Left ventricle myocardium superior (tissue), 1 donor: ENCODE measurements around the gene MAML1. TPM values are rescaled to one million over a fixed set of nuclear protein-coding genes. Genes with fewer than 3 reads are reported as not detected.
"Not testable (repeated sequence)": the region's sequence is repeated elsewhere in the genome, so short reads cannot be mapped to it uniquely, and the experiment has no call there.

Source experiments
- ATAC-seq: fragments of 200-7000 bp; cut with Tn5 transposase; one replicate; pipeline ENCODE4 v1.9.1; 2020; ENCODE audit warnings: mild to moderate bottlenecking, moderate library complexity
- DNase-seq: peaks from one replicate; pipeline ENCODE4 v3.0.0-alpha.2; 2020
- intact Hi-C: fragments of 100-400 bp; cut with micrococcal nuclease; formaldehyde crosslinking; loops from one replicate; pipeline ENCODE4 v1.11.0; 2022
- total RNA-seq: library from RNA; stranded (reverse); fragmentation: NEBNext Ultra II Directional; extraction: Animal tissue kit (Norgen Biotek cat#: 25700); gene quantifications from one replicate; pipeline ENCODE4 v1.2.1, GENCODE V29; 2021
- donor health status: DM: no; HTN: yes; CAD: no; lungs with severe emphysema.

MAML1 gene
- total RNA-seq, 1 donor from 2014 or later: 13.5 TPM

- no peak for ATAC-seq
- intact Hi-C loops: loop anchor here (2.0 kb wide), 1 partner anchor 33 kb away; the partner anchor contains the start of gene CANX
- DNase-seq: peak; percentile 42
Observed at GRCh38 chr5:179731791-179732411, 721 bp upstream of the MAML1 start.

GRCh38 chr5:179732918-179733771, 523 bp downstream of the MAML1 start:
- ATAC-seq: peak; percentile 64
- peak; percentile 64 for DNase-seq
- intact Hi-C loops: loop anchor here (2.0 kb wide), 1 partner anchor 34 kb away; the partner anchor contains the start of gene CANX

- no peak for DNase-seq
- ATAC-seq: no peak
- intact Hi-C loops: loop anchor here (2.0 kb wide), 1 partner anchor 35 kb away; the partner anchor contains the start of gene CANX
Observed at GRCh38 chr5:179733772-179734126, 1.1 kb downstream of the MAML1 start.

DNA sequence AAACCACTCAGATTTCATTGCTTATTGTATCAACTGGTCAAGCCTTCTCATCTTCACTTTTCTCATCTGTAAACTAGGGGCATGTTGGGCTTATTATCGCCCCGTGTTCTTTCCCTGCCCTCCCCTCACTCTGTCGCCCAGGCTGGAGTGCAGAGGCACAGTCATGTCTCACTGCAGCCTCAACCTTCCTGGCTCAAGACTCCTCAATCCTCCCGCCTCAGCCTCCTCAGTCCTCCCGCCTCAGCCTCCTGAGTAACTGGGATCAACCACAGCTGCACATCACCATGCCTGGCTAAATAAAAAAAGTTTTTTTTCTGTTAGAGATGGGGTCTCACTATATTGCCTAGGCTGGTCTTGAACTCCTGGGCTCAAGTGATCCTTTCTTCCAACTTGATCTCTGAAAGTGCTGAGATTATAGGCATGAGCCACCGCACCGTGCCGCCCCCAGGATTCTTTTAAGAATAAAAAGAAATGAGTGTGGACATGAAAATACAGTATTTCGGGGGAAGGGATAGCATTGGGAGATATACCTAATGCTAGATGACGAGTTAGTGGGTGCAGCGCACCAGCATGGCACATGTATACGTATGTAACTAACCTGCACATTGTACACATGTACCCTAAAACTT, 2.0 kb downstream of the MAML1 start:
- DNase-seq (no peak), ATAC-seq (no peak)
- intact Hi-C loops: no loop called here

- intact Hi-C loops: no loop called here
- ATAC-seq (no peak), DNase-seq (no peak)
Observed at GRCh38 chr5:179738742-179739141, 6.1 kb downstream of the MAML1 start.

DNA sequence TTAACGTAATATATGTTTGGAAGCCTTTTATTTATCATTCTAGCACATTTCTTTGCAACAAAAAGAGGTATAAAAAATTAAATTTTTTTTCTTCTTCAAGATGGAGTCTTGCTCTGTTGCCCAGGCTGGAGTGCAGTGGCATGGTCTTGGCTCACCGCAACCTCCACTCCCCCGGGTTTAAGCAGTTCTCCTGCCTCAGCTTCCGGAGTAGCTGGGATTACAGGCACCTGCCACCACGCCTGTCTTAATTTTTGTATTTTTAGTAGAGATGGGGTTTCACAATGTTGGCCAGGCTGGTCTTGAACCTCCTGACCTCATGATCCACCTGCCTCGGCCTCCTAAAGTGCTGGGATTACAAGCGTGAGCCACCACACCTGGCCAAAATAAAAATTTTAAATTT, 11.5 kb downstream of the MAML1 start:
- DNase-seq, intact Hi-C loops, ATAC-seq: not testable (repeated sequence)

DNA sequence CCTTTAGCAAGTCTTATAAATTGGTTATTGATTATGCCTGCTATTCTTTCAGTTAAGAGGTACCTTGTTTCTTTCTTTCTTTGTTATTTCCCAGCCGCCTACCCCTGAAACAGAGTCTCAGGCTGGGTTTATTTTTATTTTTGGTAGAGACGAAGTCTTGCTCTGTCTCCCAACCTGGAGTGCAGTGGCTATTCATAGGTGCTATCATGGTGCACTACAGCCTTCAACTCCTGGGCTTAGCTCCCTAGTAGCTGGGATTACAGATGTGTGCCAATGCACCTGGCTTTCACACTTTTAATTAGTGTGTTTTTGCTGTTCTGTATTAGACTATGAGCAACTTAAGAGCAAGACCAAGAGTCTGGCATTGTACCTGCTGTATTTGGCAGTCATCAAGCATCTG, 14.2 kb downstream of the MAML1 start:
- ATAC-seq (peak; percentile 65), DNase-seq (no peak)
- intact Hi-C loops: no loop called here

DNA sequence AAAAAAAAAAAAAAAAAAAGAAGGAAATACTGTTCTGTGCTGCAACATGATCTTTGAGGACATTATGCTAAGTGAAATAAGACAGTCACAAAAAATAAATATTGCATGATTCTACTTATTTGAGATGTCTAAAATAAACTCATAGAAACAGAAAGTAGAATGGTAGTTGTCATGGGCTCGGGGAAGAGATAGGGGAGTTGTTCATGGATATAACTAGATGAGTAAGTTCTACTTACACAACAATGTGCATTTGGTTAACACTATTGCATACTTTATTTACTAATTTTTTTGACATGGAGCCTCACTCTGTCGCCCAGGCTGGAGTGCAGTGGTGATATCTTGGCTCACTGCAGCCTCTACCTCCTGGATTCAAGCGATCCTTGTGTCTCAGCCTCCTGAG, 15.2 kb downstream of the MAML1 start:
- intact Hi-C loops: no loop called here
- ATAC-seq (no peak), DNase-seq (no peak)

GRCh38 chr5:179749857-179750508, 17.4 kb downstream of the MAML1 start:
- intact Hi-C loops: no loop called here
- ATAC-seq: no peak
- DNase-seq: no peak

DNA sequence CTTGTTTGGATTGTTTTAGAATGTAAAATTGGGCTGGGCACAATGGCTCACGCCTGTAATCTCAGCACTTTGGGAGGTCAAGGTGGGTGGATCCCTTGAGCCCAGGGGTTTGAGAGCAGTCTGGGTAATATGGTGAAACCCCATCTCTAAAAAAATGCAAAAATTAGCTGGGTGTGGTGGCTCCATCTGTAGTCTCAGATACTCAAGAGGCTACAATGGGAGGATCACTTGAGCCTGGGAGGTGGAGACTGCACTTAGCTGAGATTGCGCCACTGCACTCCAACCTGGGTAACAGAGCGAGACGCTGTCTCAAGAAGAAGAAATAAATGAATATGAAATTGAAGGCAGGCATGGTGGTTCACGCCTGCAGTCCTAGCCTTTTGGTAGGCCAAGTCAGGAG, 21.3 kb downstream of the MAML1 start:
- ATAC-seq (no peak), DNase-seq (no peak)
- intact Hi-C loops: no loop called here

- DNase-seq (no peak), ATAC-seq (peak; percentile 53)
- intact Hi-C loops: no loop called here
Observed at GRCh38 chr5:179755022-179755421, 22.4 kb downstream of the MAML1 start.

GRCh38 chr5:179758955-179759354, 26.3 kb downstream of the MAML1 start:
- DNase-seq (no peak), ATAC-seq (no peak)
- intact Hi-C loops: no loop called here

- intact Hi-C loops: no loop called here
- no peak for DNase-seq
- ATAC-seq: peak; percentile 17
Observed at GRCh38 chr5:179759581-179760551, 27.2 kb downstream of the MAML1 start.

GRCh38 chr5:179762079-179762780, 29.6 kb downstream of the MAML1 start:
- intact Hi-C loops: no loop called here
- ATAC-seq: peak; percentile 22

GRCh38 chr5:179762781-179763176, 30.2 kb downstream of the MAML1 start:
- intact Hi-C loops: no loop called here
- DNase-seq (no peak), ATAC-seq (no peak)

More at GRCh38 chr5:179762079-179762780, 29.6 kb downstream of the MAML1 start:
- no peak for DNase-seq

DNA sequence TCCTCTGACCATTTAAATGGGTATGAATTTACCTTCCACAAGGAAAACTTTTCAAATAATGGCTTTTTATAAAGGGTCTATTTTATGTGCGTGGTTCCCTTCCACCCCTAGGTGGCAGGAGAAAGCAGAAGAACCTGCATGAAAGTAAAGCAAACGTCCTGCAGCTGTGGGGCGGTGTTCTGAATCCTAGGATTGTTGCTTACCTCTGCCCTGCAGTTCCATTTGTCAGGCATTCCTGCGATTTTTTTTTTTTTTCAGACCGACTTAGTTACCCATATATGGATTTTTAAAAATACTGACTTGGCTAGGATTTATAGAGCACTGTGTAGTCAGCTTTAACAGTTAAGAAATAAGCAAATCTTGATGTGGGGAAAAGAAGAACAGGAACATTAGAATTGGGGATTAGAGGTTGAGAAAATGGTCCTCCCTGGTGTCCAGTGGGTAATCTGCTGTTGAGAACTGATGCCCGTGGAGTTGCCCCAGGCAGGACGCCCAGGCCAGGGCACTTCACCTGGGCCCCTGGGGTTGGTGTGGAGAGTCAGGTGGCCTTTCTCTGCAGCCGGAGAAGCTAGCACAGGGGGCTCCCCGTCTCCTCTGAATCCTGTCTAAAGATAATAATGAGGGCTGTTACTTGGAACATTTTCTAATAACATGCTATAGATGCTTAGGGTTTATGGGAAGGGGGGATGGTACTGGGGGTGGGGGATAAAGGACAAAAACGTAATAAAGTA, 30.8 kb downstream of the MAML1 start:
- DNase-seq: peak; percentile 60
- peak; percentile 77 for ATAC-seq
- intact Hi-C loops: no loop called here

- intact Hi-C loops: no loop called here
- ATAC-seq: no peak
- no peak for DNase-seq
Observed at GRCh38 chr5:179764056-179764455, 31.4 kb downstream of the MAML1 start.
